HEK293T (cell line): ENCODE results near the gene PYHIN1.

Source experiments
- CTCF ChIA-PET: fragments of 350-600 bp; formaldehyde crosslinking; extraction: SDS; loops from one replicate; lab custom pipeline; 2021; ENCODE audit warnings: antibody characterized with exemption, inconsistent platforms; lab: Yijun Ruan, JAX
- POLR2A ChIA-PET: fragments of 350-600 bp; formaldehyde crosslinking; extraction: SDS; loops from one replicate; lab custom pipeline; 2020; ENCODE audit warnings: antibody characterized with exemption, inconsistent platforms; lab: Yijun Ruan, JAX
- DNase-seq: peaks from one replicate; pipeline ENCODE4 v3.0.0; 2012; ENCODE audit warnings: mixed read lengths; ENCODE audit errors: extremely low spot score
- ARNT ChIP-seq: fragments of 450-650 bp; IDR thresholded peaks from 2 replicates; pipeline ENCODE4 v1.6.1; 2017; ENCODE audit warnings: mild to moderate bottlenecking
- BHLHE40 ChIP-seq: fragments of 450-650 bp; IDR thresholded peaks from 2 replicates; pipeline ENCODE4 v1.6.1; 2016; ENCODE audit warnings: mild to moderate bottlenecking, moderate library complexity, borderline replicate concordance
- CTBP1 ChIP-seq: fragments of 450-650 bp; IDR thresholded peaks from 2 replicates; pipeline ENCODE4 v1.6.1; 2016; ENCODE audit warnings: borderline replicate concordance
- ELF4 ChIP-seq: fragments of 450-650 bp; IDR thresholded peaks from 2 replicates; pipeline ENCODE4 v1.6.1; 2017; ENCODE audit warnings: antibody characterized with exemption
- FOXA1 ChIP-seq: fragments of 450-650 bp; IDR thresholded peaks from 2 replicates; pipeline ENCODE4 v1.6.1; 2016; ENCODE audit warnings: mild to moderate bottlenecking
- FOXK2 ChIP-seq: fragments of 450-650 bp; IDR thresholded peaks from 2 replicates; pipeline ENCODE4 v1.6.1; 2016; ENCODE audit warnings: mild to moderate bottlenecking
- FOXM1 ChIP-seq: fragments of 450-650 bp; IDR thresholded peaks from 2 replicates; pipeline ENCODE4 v1.6.1; 2017; ENCODE audit warnings: mild to moderate bottlenecking, borderline replicate concordance
- HDGF ChIP-seq: fragments of 450-650 bp; IDR thresholded peaks from 2 replicates; pipeline ENCODE4 v1.6.1; 2017; ENCODE audit warnings: antibody characterized with exemption, borderline replicate concordance
- L3MBTL2 ChIP-seq: fragments of 450-650 bp; conservative IDR thresholded peaks from 2 replicates; pipeline ENCODE4 v1.6.1; 2016; ENCODE audit warnings: mild to moderate bottlenecking
- LEF1 ChIP-seq: fragments of 450-650 bp; IDR thresholded peaks from 2 replicates; pipeline ENCODE4 v1.6.1; 2017; ENCODE audit warnings: mild to moderate bottlenecking, borderline replicate concordance
- NFRKB ChIP-seq: fragments of 450-650 bp; IDR thresholded peaks from 2 replicates; pipeline ENCODE4 v1.6.1; 2016; ENCODE audit warnings: mild to moderate bottlenecking, moderate library complexity
- PKNOX1 ChIP-seq: fragments of 450-650 bp; IDR thresholded peaks from 2 replicates; pipeline ENCODE4 v1.6.1; 2016
- SP1 ChIP-seq: fragments of 450-650 bp; IDR thresholded peaks from 2 replicates; pipeline ENCODE4 v1.6.1; 2017
- SUZ12 ChIP-seq: fragments of 450-650 bp; IDR thresholded peaks from 2 replicates; pipeline ENCODE4 v1.6.1; 2016; ENCODE audit warnings: mild to moderate bottlenecking
- TARDBP ChIP-seq: fragments of 450-650 bp; IDR thresholded peaks from 2 replicates; pipeline ENCODE4 v1.6.1; 2016
- ZNF384 ChIP-seq: fragments of 450-650 bp; IDR thresholded peaks from 2 replicates; pipeline ENCODE4 v1.6.1; 2016

PYHIN1 gene

GRCh38 chr1:158969166-158969565 is 37.8 kb downstream of the PYHIN1 start:
- ChIA-PET POLR2A (no interaction called here), CTCF (no interaction called here)
- TF ChIP-seq NFRKB (no peak), ZNF384 (no peak), HDGF (no peak), BHLHE40 (no peak), TARDBP (no peak), SP1 (no peak), FOXM1 (no peak), CTBP1 (no peak), LEF1 (no peak), ARNT (no peak), ELF4 (no peak), FOXK2 (no peak), L3MBTL2 (no peak)
- no peak for DNase-seq

GRCh38 chr1:158969855-158970254 is 38.5 kb downstream of the PYHIN1 start:
- ChIA-PET POLR2A (no interaction called here), CTCF (no interaction called here)
- TF ChIP-seq LEF1 (no peak), TARDBP (no peak), FOXM1 (no peak), ELF4 (no peak), FOXA1 (no peak), ZNF384 (no peak), SUZ12 (no peak), NFRKB (no peak), ARNT (no peak), BHLHE40 (no peak), FOXK2 (no peak), L3MBTL2 (no peak), CTBP1 (no peak), HDGF (no peak), PKNOX1 (no peak), SP1 (no peak)
- DNase-seq, result no peak

GRCh38 chr1:158972841-158973240 is 41.5 kb downstream of the PYHIN1 start:
- POLR2A ChIA-PET, result no interaction called here
- CTCF ChIA-PET, result no interaction called here
- no peak for TF ChIP-seq CTBP1
- no peak for DNase-seq

- no peak for DNase-seq
- ChIA-PET POLR2A (no interaction called here), CTCF (no interaction called here)
- TF ChIP-seq FOXA1 (no peak), FOXK2 (no peak)
These were observed 44.9 kb downstream of the PYHIN1 start for GRCh38 chr1:158976219-158976618.

GRCh38 chr1:158978730-158979129 is 47.4 kb downstream of the PYHIN1 start:
- DNase-seq, result no peak
- no peak for TF ChIP-seq NFRKB
- TF ChIP-seq ELF4, result no peak
- TF ChIP-seq ARNT, result no peak
- TF ChIP-seq L3MBTL2, result no peak
- no peak for TF ChIP-seq CTBP1
- no peak for TF ChIP-seq FOXK2
- no peak for TF ChIP-seq SUZ12
- TF ChIP-seq HDGF, result no peak
- CTCF ChIA-PET, result no interaction called here
- POLR2A ChIA-PET, result no interaction called here

- CTCF ChIA-PET, result no interaction called here
These were observed 47.9 kb downstream of the PYHIN1 start for GRCh38 chr1:158979229-158979628.

GRCh38 chr1:158983235-158983634 is 51.9 kb downstream of the PYHIN1 start:
- no peak for TF ChIP-seq ELF4
- no peak for TF ChIP-seq FOXM1
- TF ChIP-seq L3MBTL2, result no peak
- no peak for TF ChIP-seq ZNF384
- TF ChIP-seq CTBP1, result no peak
- no peak for TF ChIP-seq NFRKB
- no peak for TF ChIP-seq SUZ12
- TF ChIP-seq TARDBP, result no peak
- no peak for TF ChIP-seq LEF1
- TF ChIP-seq PKNOX1, result no peak
- TF ChIP-seq FOXK2, result no peak
- TF ChIP-seq SP1, result no peak
- no peak for TF ChIP-seq HDGF
- TF ChIP-seq FOXA1, result no peak
- no peak for TF ChIP-seq ARNT
- no peak for TF ChIP-seq BHLHE40
- ChIA-PET POLR2A (no interaction called here), CTCF (no interaction called here)
- DNase-seq, result no peak

More at GRCh38 chr1:158979229-158979628, 47.9 kb downstream of the PYHIN1 start:
- TF ChIP-seq BHLHE40 (no peak), SP1 (no peak), SUZ12 (no peak), CTBP1 (no peak), HDGF (no peak), FOXM1 (no peak), FOXK2 (no peak), ARNT (no peak), ZNF384 (no peak), PKNOX1 (no peak), NFRKB (no peak), LEF1 (no peak), FOXA1 (no peak), TARDBP (no peak), L3MBTL2 (no peak), ELF4 (no peak)
- no peak for DNase-seq
- POLR2A ChIA-PET, result no interaction called here
